ENCODE data around the gene PVRIG.
"Not testable (repeated sequence)": the region's sequence is repeated elsewhere in the genome, so short reads cannot be mapped to it uniquely, and the experiment has no call there.

Gene PVRIG

GRCh38 chr7:100262896-100263295 is 43.1 kb downstream of the PVRIG start:
- H3K27me3 ChIP-seq (ENCODE audit: control insufficient read depth, insufficient read depth, low read length); H3K27ac ChIP-seq (ENCODE audit: low read length); H3K4me3 ChIP-seq (ENCODE audit: low read length); H3K9me3 ChIP-seq (ENCODE audit: control insufficient read depth, insufficient read depth, low read length); DNase-seq (ENCODE audit: low read depth, low spot score); H3K4me1 ChIP-seq (ENCODE audit: control insufficient read depth, insufficient read depth, low read length); H3K36me3 ChIP-seq (ENCODE audit: control insufficient read depth, insufficient read depth, low read length): not testable (repeated sequence)
- no CpG with 5 or more reads among the region's 4 CpGs for WGBS (ENCODE audit: insufficient coverage, insufficient read length)

- no CpG with 5 or more reads among the region's 4 CpGs for WGBS (ENCODE audit: insufficient coverage, insufficient read length)
- H3K36me3 ChIP-seq (ENCODE audit: control insufficient read depth, insufficient read depth, low read length); H3K4me1 ChIP-seq (ENCODE audit: control insufficient read depth, insufficient read depth, low read length); H3K9me3 ChIP-seq (ENCODE audit: control insufficient read depth, insufficient read depth, low read length); DNase-seq (ENCODE audit: low read depth, low spot score); H3K27ac ChIP-seq (ENCODE audit: low read length); H3K4me3 ChIP-seq (ENCODE audit: low read length); H3K27me3 ChIP-seq (ENCODE audit: control insufficient read depth, insufficient read depth, low read length): not testable (repeated sequence)
These were observed 44.5 kb downstream of the PVRIG start for GRCh38 chr7:100264223-100264622.

- not testable (repeated sequence) for H3K9me3 ChIP-seq (ENCODE audit: control insufficient read depth, insufficient read depth, low read length); H3K36me3 ChIP-seq (ENCODE audit: control insufficient read depth, insufficient read depth, low read length); H3K4me1 ChIP-seq (ENCODE audit: control insufficient read depth, insufficient read depth, low read length); H3K4me3 ChIP-seq (ENCODE audit: low read length); DNase-seq (ENCODE audit: low read depth, low spot score); H3K27me3 ChIP-seq (ENCODE audit: control insufficient read depth, insufficient read depth, low read length); H3K27ac ChIP-seq (ENCODE audit: low read length)
- WGBS (ENCODE audit: insufficient coverage, insufficient read length): no CpG with 5 or more reads among the region's 7 CpGs
These were observed 45.0 kb downstream of the PVRIG start for GRCh38 chr7:100264669-100265165.

GRCh38 chr7:100265851-100266250 is 46.1 kb downstream of the PVRIG start:
- WGBS (ENCODE audit: insufficient coverage, insufficient read length): no CpG with 5 or more reads among the region's 5 CpGs
- not testable (repeated sequence) for H3K27me3 ChIP-seq (ENCODE audit: control insufficient read depth, insufficient read depth, low read length); H3K36me3 ChIP-seq (ENCODE audit: control insufficient read depth, insufficient read depth, low read length); H3K4me3 ChIP-seq (ENCODE audit: low read length); DNase-seq (ENCODE audit: low read depth, low spot score); H3K4me1 ChIP-seq (ENCODE audit: control insufficient read depth, insufficient read depth, low read length); H3K27ac ChIP-seq (ENCODE audit: low read length); H3K9me3 ChIP-seq (ENCODE audit: control insufficient read depth, insufficient read depth, low read length)

GRCh38 chr7:100266576-100267354 is 47.0 kb downstream of the PVRIG start:
- no peaks in the 10 kb centered on the region for H3K9me3 ChIP-seq (ENCODE audit: control insufficient read depth, insufficient read depth, low read length)
- no peak for DNase-seq (ENCODE audit: low read depth, low spot score)
- H3K4me3 ChIP-seq (ENCODE audit: low read length): no peak overlapping the region
- no CpG with 5 or more reads among the region's 10 CpGs for WGBS (ENCODE audit: insufficient coverage, insufficient read length)
- H3K27me3 ChIP-seq (ENCODE audit: control insufficient read depth, insufficient read depth, low read length): no peaks in the 10 kb centered on the region
- H3K27ac ChIP-seq (ENCODE audit: low read length): no peak overlapping the region
- H3K36me3 ChIP-seq (ENCODE audit: control insufficient read depth, insufficient read depth, low read length): no peaks in the 10 kb centered on the region
- peaks cover 1% of the 10 kb centered on the region; the same call in 1 of the 2 replicates for H3K4me1 ChIP-seq (ENCODE audit: control insufficient read depth, insufficient read depth, low read length)

DNA sequence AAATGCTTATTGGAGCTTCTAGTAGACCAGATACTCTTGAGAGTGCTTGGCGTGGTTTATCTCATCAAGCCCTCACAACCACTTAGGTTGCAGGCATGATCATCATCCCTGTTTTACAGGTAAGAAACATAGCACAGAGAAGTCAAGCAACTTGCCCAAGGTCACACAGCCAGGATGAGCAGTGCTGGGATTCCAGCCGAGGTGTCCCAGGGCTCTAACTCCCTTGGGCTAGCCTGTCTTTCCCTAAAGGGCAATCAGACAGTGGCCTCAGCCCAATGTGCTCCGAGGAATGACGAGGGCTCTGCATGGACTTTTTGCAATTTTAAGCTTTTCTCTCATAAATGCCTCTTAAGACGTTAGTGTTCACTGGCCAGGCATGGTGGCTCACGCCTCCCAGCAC is 47.9 kb downstream of the PVRIG start:
- no CpG with 5 or more reads among the region's 6 CpGs for WGBS (ENCODE audit: insufficient coverage, insufficient read length)
- Histone ChIP-seq H3K9me3 (ENCODE audit: control insufficient read depth, insufficient read depth, low read length) (no peaks in the 10 kb centered on the region), H3K4me1 (ENCODE audit: control insufficient read depth, insufficient read depth, low read length) (peaks cover 2% of the 10 kb centered on the region; the same call in 1 of the 2 replicates), H3K27ac (ENCODE audit: low read length) (no peak overlapping the region), H3K4me3 (ENCODE audit: low read length) (no peak overlapping the region), H3K27me3 (ENCODE audit: control insufficient read depth, insufficient read depth, low read length) (no peaks in the 10 kb centered on the region), H3K36me3 (ENCODE audit: control insufficient read depth, insufficient read depth, low read length) (no peaks in the 10 kb centered on the region)
- DNase-seq (ENCODE audit: low read depth, low spot score): no peak

DNA sequence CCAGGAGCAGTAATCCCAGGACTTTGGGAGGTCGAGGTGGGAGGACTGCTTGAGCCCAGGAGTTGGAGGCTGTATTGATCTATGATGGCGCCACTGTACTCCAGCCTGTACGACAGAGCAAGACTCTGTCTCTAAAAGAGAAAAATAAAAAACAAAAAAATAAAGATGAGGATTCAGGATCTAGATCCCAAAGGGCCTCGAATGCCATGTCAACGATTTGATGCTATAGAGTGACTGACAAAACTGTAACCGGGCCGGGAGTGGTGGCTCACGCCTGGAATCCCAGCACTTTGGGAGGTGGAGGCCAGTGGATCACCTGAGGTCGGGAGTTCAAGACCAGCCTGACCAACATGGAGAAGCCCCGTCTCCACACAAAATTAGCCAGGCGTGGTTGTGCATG is 49.1 kb downstream of the PVRIG start:
- H3K9me3 ChIP-seq (ENCODE audit: control insufficient read depth, insufficient read depth, low read length); H3K27me3 ChIP-seq (ENCODE audit: control insufficient read depth, insufficient read depth, low read length); H3K36me3 ChIP-seq (ENCODE audit: control insufficient read depth, insufficient read depth, low read length); H3K4me1 ChIP-seq (ENCODE audit: control insufficient read depth, insufficient read depth, low read length); DNase-seq (ENCODE audit: low read depth, low spot score); H3K27ac ChIP-seq (ENCODE audit: low read length); H3K4me3 ChIP-seq (ENCODE audit: low read length): not testable (repeated sequence)
- no CpG with 5 or more reads among the region's 11 CpGs for WGBS (ENCODE audit: insufficient coverage, insufficient read length)

GRCh38 chr7:100269306-100270045 is 49.7 kb downstream of the PVRIG start:
- WGBS (ENCODE audit: insufficient coverage, insufficient read length): no CpG with 5 or more reads among the region's 14 CpGs

GRCh38 chr7:100270046-100270918 is 50.5 kb downstream of the PVRIG start:
- H3K9me3 ChIP-seq (ENCODE audit: control insufficient read depth, insufficient read depth, low read length); H3K4me1 ChIP-seq (ENCODE audit: control insufficient read depth, insufficient read depth, low read length); H3K27ac ChIP-seq (ENCODE audit: low read length); DNase-seq (ENCODE audit: low read depth, low spot score); H3K36me3 ChIP-seq (ENCODE audit: control insufficient read depth, insufficient read depth, low read length); H3K27me3 ChIP-seq (ENCODE audit: control insufficient read depth, insufficient read depth, low read length): not testable (repeated sequence)
- peak overlapping the region; percentile 19; the same call in 1 of the 2 replicates for H3K4me3 ChIP-seq (ENCODE audit: low read length)
- WGBS (ENCODE audit: insufficient coverage, insufficient read length): no CpG with 5 or more reads among the region's 23 CpGs

More at GRCh38 chr7:100269306-100270045, 49.7 kb downstream of the PVRIG start:
- H3K9me3 ChIP-seq (ENCODE audit: control insufficient read depth, insufficient read depth, low read length); H3K36me3 ChIP-seq (ENCODE audit: control insufficient read depth, insufficient read depth, low read length); DNase-seq (ENCODE audit: low read depth, low spot score); H3K27ac ChIP-seq (ENCODE audit: low read length); H3K4me1 ChIP-seq (ENCODE audit: control insufficient read depth, insufficient read depth, low read length); H3K27me3 ChIP-seq (ENCODE audit: control insufficient read depth, insufficient read depth, low read length); H3K4me3 ChIP-seq (ENCODE audit: low read length): not testable (repeated sequence)

Measured in iPS DF 6.9 (cell line).